GM18870 (cell line): ENCODE data around the gene ZNF827.

Experiments
- ATAC-seq: cut with Tn5 transposase; IDR thresholded peaks from one replicate; pipeline ENCODE4 v1.9.1; 2021; ENCODE audit warnings: moderate library complexity; ENCODE audit not compliant: unreplicated experiment

The ZNF827 gene

DNA sequence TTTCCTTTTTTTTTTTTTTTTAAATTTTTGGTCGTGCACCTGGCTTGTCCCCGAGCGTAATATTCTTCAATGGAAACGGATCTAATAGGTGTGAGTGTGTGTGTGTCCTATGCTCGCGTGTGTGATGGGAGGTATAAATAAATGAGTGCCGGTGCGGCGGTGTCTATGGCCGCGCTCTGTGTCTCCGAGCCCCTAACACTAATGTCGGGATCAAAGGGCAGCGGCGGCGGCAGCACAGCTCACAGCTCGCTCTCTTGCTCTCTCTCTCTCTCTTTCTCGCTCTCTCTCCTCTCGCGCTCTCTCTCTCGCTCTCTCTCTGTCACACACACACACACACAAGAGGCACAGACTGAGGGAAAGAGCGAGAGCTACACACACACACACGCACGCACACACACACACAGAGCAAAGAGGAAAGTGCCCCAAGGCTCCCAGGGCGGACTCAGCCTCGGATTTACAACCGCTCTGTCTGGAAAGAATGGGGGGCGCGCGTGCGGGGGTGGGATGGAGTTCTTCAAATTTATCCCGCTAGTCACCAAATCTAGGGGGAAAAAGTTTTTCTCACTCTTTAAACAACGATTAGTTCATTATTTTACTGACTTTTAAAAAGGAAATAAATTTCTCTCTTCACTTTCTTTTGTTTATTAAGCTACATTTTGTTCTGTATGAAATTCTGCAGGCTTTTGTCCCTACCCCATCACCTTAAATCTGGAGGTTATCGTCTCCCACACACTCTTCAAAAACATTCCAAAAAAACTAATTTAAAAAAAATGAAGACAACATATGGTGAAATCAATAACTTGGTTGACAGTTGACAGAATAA is at the start of gene ZNF827:
ZNF827 (minus strand) TSS at position 206 of the 823 bp plus-strand sequence. CDS start 416 bp downstream, outside the sequence.
- no peak for ATAC-seq

GRCh38 chr4:145984563-145984962 is 45.9 kb upstream of the ZNF827 start:
- ATAC-seq: no peak

- no peak for ATAC-seq
Measured at GRCh38 chr4:145982791-145983190, 44.2 kb upstream of the ZNF827 start.

DNA sequence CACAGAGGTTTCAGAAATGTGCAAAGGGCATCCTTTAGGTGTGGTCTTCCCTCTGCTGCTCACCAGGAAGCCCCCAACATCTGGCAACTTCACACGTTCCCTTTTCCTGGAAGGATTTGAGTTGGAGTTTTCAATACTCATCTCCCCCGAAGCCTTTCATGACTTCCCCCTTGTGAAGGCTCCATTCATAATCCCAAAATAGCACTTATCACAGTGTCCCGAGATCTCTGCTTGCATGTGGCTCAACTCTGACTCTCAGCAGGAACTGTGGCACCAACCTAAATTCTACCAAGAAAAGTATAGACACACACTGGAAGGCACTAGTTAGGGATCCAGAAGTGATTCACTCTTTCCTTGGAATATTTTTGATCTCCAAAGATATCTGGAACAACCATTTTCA is 40.5 kb upstream of the ZNF827 start:
- ATAC-seq: no peak

- no peak for ATAC-seq
Measured at GRCh38 chr4:145976680-145977079, 38.1 kb upstream of the ZNF827 start.

- no peak for ATAC-seq
Measured at GRCh38 chr4:145960012-145960411, 21.4 kb upstream of the ZNF827 start.

GRCh38 chr4:145957302-145957701 is 18.7 kb upstream of the ZNF827 start:
- no peak for ATAC-seq

- ATAC-seq: no peak
Measured at GRCh38 chr4:145956288-145956890, 17.8 kb upstream of the ZNF827 start.

DNA sequence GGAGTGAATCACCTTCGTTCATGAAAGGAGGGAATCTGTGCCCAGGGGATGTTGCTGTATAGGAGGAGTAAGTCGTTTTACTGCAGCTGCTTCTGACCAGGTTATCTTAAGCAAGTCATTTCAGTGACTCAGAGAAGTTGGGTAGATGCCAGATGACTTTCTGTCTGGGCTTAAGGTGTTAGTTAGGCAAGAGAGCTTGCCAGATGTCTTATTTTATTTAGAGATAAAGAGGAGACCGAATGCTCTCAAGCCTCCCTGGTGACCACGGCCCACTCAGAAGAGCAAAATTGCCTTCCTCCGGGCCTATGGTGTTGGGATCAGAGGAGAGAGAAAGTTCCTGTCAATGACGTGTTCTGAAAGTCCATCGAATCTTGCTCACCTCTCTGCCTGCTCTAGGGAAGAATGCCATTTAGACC is 16.3 kb upstream of the ZNF827 start:
- ATAC-seq: no peak

- no peak for ATAC-seq
Measured at GRCh38 chr4:145951931-145952330, 13.3 kb upstream of the ZNF827 start.

GRCh38 chr4:145945431-145946155 is 7.0 kb upstream of the ZNF827 start:
- ATAC-seq: no peak

- no peak for ATAC-seq
Measured at GRCh38 chr4:145944886-145945285, 6.3 kb upstream of the ZNF827 start.

GRCh38 chr4:145939856-145940255 is 1.2 kb upstream of the ZNF827 start:
- no peak for ATAC-seq

DNA sequence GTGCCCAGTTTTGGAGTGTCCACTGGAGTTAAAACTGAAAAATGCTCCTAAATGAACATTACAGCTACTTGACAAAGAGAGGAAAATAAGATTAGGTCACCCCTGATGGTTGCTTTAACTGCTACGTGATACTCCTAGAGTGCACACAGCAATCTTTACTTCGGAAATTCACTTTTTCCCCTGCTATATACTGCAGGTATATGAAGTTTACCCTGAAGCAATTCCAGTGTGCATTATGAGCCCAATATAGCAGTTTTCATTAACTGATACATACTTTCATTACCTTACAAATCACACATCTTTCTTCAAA is 773 bp upstream of the ZNF827 start:
- no peak for ATAC-seq

DNA sequence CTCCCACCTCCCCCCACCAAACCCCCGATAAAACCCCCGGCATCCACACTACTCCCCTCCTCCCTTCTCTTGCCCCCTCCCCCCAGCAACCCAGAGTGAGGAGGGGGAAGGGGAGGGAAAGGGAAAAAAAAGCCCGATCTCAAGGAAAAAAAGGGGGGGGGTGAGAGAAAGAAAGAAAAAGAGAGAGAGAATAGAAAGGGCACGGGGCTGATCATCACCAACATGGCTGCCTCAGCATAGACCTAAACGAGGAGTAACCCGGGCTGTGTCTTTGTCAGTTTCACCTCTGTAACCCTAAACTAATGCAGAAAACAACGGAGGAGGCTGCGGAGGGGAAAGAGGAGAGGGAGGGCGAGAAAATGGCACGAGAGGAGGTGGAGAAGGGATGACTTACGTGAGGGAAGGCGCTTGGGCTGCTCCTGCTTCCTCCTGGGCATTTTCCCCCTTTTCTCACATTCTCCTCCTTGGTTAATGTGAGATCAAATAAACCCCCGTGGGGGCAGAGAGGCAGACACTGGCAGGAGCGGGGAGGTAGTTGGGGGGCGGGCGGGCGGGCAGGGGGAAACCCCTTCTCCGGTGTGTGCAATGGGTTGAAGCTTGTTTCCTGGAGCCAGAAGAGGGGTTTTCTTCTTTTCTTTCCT is 532 bp downstream of the ZNF827 start:
- no peak for ATAC-seq

DNA sequence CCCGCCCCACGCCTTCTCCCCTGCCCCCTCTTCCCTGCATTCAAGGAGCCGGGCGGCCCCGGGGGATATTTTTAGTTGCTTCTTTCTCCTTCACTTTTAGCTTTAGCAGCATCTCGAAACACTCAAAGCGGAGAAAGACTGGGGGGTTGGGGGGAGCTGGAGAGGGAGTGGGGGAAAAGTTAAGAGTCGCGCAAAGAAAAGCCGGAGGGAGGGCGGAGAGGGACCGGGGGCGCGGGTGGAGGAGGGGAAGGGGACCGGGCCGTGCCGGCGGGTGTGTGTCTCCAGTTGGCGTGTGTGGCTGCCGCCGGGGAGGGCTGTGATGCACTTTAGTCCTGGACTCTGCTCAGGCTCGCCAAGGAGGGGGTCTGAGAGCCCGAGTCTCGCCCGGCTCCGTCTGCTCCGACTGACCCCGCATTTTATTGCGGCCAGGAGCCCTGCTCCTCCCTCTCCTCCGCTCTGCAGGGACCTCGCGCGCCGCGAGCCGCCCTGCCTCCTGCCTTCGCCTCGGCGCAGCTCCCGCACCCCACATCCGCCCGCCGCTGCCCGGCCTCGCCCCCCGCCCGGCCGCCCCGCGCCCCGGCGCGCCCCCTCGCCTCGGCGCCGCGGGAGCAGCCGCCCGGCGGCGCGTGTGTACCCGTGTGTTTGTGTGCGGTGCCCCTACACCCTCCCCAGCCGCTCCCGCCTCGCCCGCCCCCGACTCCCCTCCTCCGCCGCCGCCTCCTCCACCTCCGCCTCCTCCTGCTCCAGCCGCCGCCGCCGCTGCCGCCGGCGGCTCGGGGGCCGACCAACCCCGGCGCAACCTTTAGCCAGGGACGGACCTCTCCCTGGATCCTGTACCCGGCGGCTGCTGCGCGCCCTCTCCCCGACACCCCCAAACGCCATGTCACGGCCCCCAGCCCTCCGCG is 1.4 kb downstream of the ZNF827 start:
- ATAC-seq: no peak

GRCh38 chr4:145936142-145936996 is 2.3 kb downstream of the ZNF827 start:
- ATAC-seq: peak; percentile 41

GRCh38 chr4:145935253-145936141 is 3.1 kb downstream of the ZNF827 start:
- peak; percentile 38 for ATAC-seq
